Measurements from ENCODE around the gene TAF5L.
"Not testable (repeated sequence)": the region's sequence is repeated elsewhere in the genome, so short reads cannot be mapped to it uniquely, and the experiment has no call there.

The TAF5L gene

GRCh38 chr1:229563241-229563640, 62.7 kb downstream of the TAF5L start:
- Mint-ChIP-seq H3K4me3 (no peak overlapping the region), H3K36me3 (ENCODE audit: insufficient read depth) (peaks cover 4% of the 10 kb centered on the region), H3K4me1 (ENCODE audit: low read depth in 2 of 2) (peaks cover 5 to 8% of the 10 kb centered on the region in 2 donors), H3K9me3 (no peaks in the 10 kb centered on the region), H3K27ac (no peak overlapping the region), H3K27me3 (peaks cover 0 to 9% of the 10 kb centered on the region in 2 donors)
- DNase-seq: no peak
- ATAC-seq (replicated peaks): no peak

GRCh38 chr1:229562686-229563085, 63.2 kb downstream of the TAF5L start:
- DNase-seq (no peak), ATAC-seq (replicated peaks) (no peak)
- Mint-ChIP-seq H3K27me3 (peaks cover 0 to 8% of the 10 kb centered on the region in 2 donors), H3K4me1 (ENCODE audit: low read depth in 2 of 2) (peaks cover 5 to 9% of the 10 kb centered on the region in 2 donors), H3K9me3 (no peaks in the 10 kb centered on the region), H3K36me3 (ENCODE audit: insufficient read depth) (peaks cover 4% of the 10 kb centered on the region), H3K4me3 (no peak overlapping the region), H3K27ac (no peak overlapping the region)

- Mint-ChIP-seq H3K9me3 (no peaks in the 10 kb centered on the region), H3K4me1 (ENCODE audit: low read depth in 2 of 2) (peaks cover 18 to 24% of the 10 kb centered on the region in 2 donors), H3K27me3 (no peaks in the 10 kb centered on the region), H3K36me3 (ENCODE audit: insufficient read depth) (peaks cover 9% of the 10 kb centered on the region), H3K27ac (no peak overlapping the region), H3K4me3 (peak overlapping the region in 1 of 2 donors; percentile 25)
- no peak for ATAC-seq (replicated peaks)
- no peak for DNase-seq
Observed at GRCh38 chr1:229561141-229561540, 64.8 kb downstream of the TAF5L start.

GRCh38 chr1:229560124-229560523, 65.8 kb downstream of the TAF5L start:
- H3K27me3 Mint-ChIP-seq; DNase-seq; H3K9me3 Mint-ChIP-seq; H3K27ac Mint-ChIP-seq; ATAC-seq (replicated peaks): not testable (repeated sequence)
- Mint-ChIP-seq H3K4me3 (peak overlapping the region in 1 of 2 donors; percentile 94), H3K4me1 (ENCODE audit: low read depth in 2 of 2) (peaks cover 21 to 27% of the 10 kb centered on the region in 2 donors), H3K36me3 (ENCODE audit: insufficient read depth) (peaks cover 10% of the 10 kb centered on the region)

- H3K4me3 Mint-ChIP-seq: peak overlapping the region; percentile 92 to 94
- H3K27ac Mint-ChIP-seq: peak overlapping the region; percentile 58 to 83
- not testable (repeated sequence) for DNase-seq; H3K27me3 Mint-ChIP-seq; ATAC-seq (replicated peaks); H3K9me3 Mint-ChIP-seq
- peaks cover 12% of the 10 kb centered on the region for H3K36me3 Mint-ChIP-seq (ENCODE audit: insufficient read depth)
- H3K4me1 Mint-ChIP-seq (ENCODE audit: low read depth in 2 of 2): peaks cover 27 to 33% of the 10 kb centered on the region in 2 donors
Observed at GRCh38 chr1:229559336-229559801, 66.6 kb downstream of the TAF5L start.

GRCh38 chr1:229558460-229559335, 67.2 kb downstream of the TAF5L start, which contains the start of gene ABCB10:
ABCB10 (minus strand) TSS chr1:229558707; CDS start chr1:229558652, 55 bp downstream.
- peak; percentile 62 to 71 (median 67) for DNase-seq
- no peaks in the 10 kb centered on the region for H3K9me3 Mint-ChIP-seq
- peak within 1 kb of the TSS; percentile 92 to 94 for H3K4me3 Mint-ChIP-seq
- no peaks in the 10 kb centered on the region for H3K27me3 Mint-ChIP-seq
- peaks cover 29 to 37% of the 10 kb centered on the region in 2 donors for H3K4me1 Mint-ChIP-seq (ENCODE audit: low read depth in 2 of 2)
- H3K36me3 Mint-ChIP-seq (ENCODE audit: insufficient read depth): peaks cover 12% of the 10 kb centered on the region
- peak; percentile 79 for ATAC-seq (replicated peaks)
- H3K27ac Mint-ChIP-seq: peak within 1 kb of the TSS; percentile 83 to 87

GRCh38 chr1:229557913-229558414, 68.0 kb downstream of the TAF5L start:
- peak overlapping the region; percentile 71 to 87 for H3K27ac Mint-ChIP-seq
- peak overlapping the region; percentile 79 to 90 for H3K4me3 Mint-ChIP-seq
- peaks cover 12% of the 10 kb centered on the region for H3K36me3 Mint-ChIP-seq (ENCODE audit: insufficient read depth)
- ATAC-seq (replicated peaks): peak; percentile 18
- DNase-seq: peak; percentile 6 to 17 (median 10)
- H3K4me1 Mint-ChIP-seq (ENCODE audit: low read depth in 2 of 2): peaks cover 33 to 40% of the 10 kb centered on the region in 2 donors
- H3K27me3 Mint-ChIP-seq: no peaks in the 10 kb centered on the region
- no peaks in the 10 kb centered on the region for H3K9me3 Mint-ChIP-seq

GRCh38 chr1:229557200-229557850, 68.6 kb downstream of the TAF5L start:
- ATAC-seq (replicated peaks) (no peak), DNase-seq (peak in 1 of 3 experiments; percentile 12)
- H3K36me3 Mint-ChIP-seq (ENCODE audit: insufficient read depth): peaks cover 12% of the 10 kb centered on the region
- H3K4me1 Mint-ChIP-seq (ENCODE audit: low read depth in 2 of 2): peaks cover 36 to 47% of the 10 kb centered on the region in 2 donors
- no peaks in the 10 kb centered on the region for H3K27me3 Mint-ChIP-seq
- peak overlapping the region; percentile 71 to 87 for H3K27ac Mint-ChIP-seq
- peak overlapping the region; percentile 79 to 90 for H3K4me3 Mint-ChIP-seq
- no peaks in the 10 kb centered on the region for H3K9me3 Mint-ChIP-seq

GRCh38 chr1:229554886-229555621, 70.9 kb downstream of the TAF5L start:
- Mint-ChIP-seq H3K4me3 (no peak overlapping the region), H3K27ac (peak overlapping the region; percentile 13 to 67), H3K36me3 (ENCODE audit: insufficient read depth) (peaks cover 15% of the 10 kb centered on the region), H3K4me1 (ENCODE audit: low read depth in 2 of 2) (peaks cover 40 to 58% of the 10 kb centered on the region in 2 donors), H3K27me3 (no peaks in the 10 kb centered on the region), H3K9me3 (no peaks in the 10 kb centered on the region)
- ATAC-seq (replicated peaks): no peak
- DNase-seq: no peak

- Mint-ChIP-seq H3K9me3 (no peaks in the 10 kb centered on the region), H3K4me3 (no peak overlapping the region), H3K27me3 (no peaks in the 10 kb centered on the region), H3K4me1 (ENCODE audit: low read depth in 2 of 2) (peaks cover 34 to 50% of the 10 kb centered on the region in 2 donors), H3K36me3 (ENCODE audit: insufficient read depth) (peaks cover 15% of the 10 kb centered on the region), H3K27ac (no peak overlapping the region)
- no peak for DNase-seq
- no peak for ATAC-seq (replicated peaks)
Observed at GRCh38 chr1:229553621-229554130, 72.2 kb downstream of the TAF5L start.

- no peak overlapping the region for H3K4me3 Mint-ChIP-seq
- no peaks in the 10 kb centered on the region for H3K9me3 Mint-ChIP-seq
- H3K27ac Mint-ChIP-seq: peak overlapping the region in 1 of 2 donors; percentile 70
- DNase-seq: no peak
- H3K27me3 Mint-ChIP-seq: no peaks in the 10 kb centered on the region
- peaks cover 18% of the 10 kb centered on the region for H3K36me3 Mint-ChIP-seq (ENCODE audit: insufficient read depth)
- peaks cover 34 to 50% of the 10 kb centered on the region in 2 donors for H3K4me1 Mint-ChIP-seq (ENCODE audit: low read depth in 2 of 2)
- no peak for ATAC-seq (replicated peaks)
Observed at GRCh38 chr1:229552732-229553131, 73.2 kb downstream of the TAF5L start.

- peaks cover 15% of the 10 kb centered on the region for H3K36me3 Mint-ChIP-seq (ENCODE audit: insufficient read depth)
- no peaks in the 10 kb centered on the region for H3K9me3 Mint-ChIP-seq
- H3K4me3 Mint-ChIP-seq: no peak overlapping the region
- no peaks in the 10 kb centered on the region for H3K27me3 Mint-ChIP-seq
- peak overlapping the region; percentile 27 to 30 for H3K27ac Mint-ChIP-seq
- ATAC-seq (replicated peaks): no peak
- H3K4me1 Mint-ChIP-seq (ENCODE audit: low read depth in 2 of 2): peaks cover 22 to 34% of the 10 kb centered on the region in 2 donors
- no peak for DNase-seq
Observed at GRCh38 chr1:229550812-229551567, 74.9 kb downstream of the TAF5L start.
